GM12891 (cell line): Measurements from ENCODE around the gene RBM20.

Source experiments
- DNase-seq: peaks from one replicate; pipeline ENCODE4 v3.0.0; 2011; ENCODE audit warnings: low spot score; ENCODE audit not compliant: insufficient read length
- FAIRE-seq: peaks from 2 replicates; lab custom pipeline; 2011; peaks lifted over from hg19 to GRCh38; lab: Jason Lieb, UNC
- PAX5 ChIP-seq: IDR thresholded peaks from 2 replicates; pipeline ENCODE4 v1.6.1; 2011; ENCODE audit warnings: low read length, moderate library complexity, mild to moderate bottlenecking; ENCODE audit not compliant: insufficient read depth, severe bottlenecking
- POLR2A ChIP-seq: IDR thresholded peaks from 2 replicates; pipeline ENCODE4 v1.6.1; 2011; ENCODE audit warnings: low read depth, low read length, control low read depth
- POLR2AphosphoS5 ChIP-seq: IDR thresholded peaks from 2 replicates; pipeline ENCODE4 v1.6.1; 2011; ENCODE audit warnings: low read depth, low read length, control low read depth
- POU2F2 ChIP-seq: IDR thresholded peaks from 2 replicates; pipeline ENCODE4 v1.6.1; 2011; ENCODE audit warnings: low read depth, mild to moderate bottlenecking, control low read depth, low read length, moderate library complexity
- SPI1 ChIP-seq: IDR thresholded peaks from 2 replicates; pipeline ENCODE4 v1.6.1; 2011; ENCODE audit warnings: low read depth, low read length, control low read depth
- TAF1 ChIP-seq: IDR thresholded peaks from 2 replicates; pipeline ENCODE4 v1.6.1; 2011; ENCODE audit warnings: low read depth, low read length, control low read depth

Gene RBM20

DNA sequence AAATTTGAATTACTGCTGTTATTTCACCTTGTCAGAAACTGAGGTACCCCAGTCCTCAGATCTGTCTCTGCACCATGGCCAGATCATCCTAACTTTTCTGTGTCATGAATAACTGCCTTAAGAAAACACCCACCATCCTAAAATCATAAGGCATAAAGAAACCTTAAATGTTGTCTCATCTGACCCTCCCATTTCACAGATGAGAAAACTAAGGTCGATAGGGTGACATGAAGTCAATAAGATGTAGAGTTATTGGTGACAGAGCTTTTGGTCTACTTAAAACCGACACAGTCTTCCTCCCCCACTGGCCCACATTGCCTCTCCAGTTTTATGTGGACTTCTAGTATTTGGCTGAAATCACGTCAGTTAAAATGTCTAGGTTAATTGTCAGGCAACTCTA lies 126.1 kb downstream of the RBM20 start:
- TF ChIP-seq SPI1 (no peak), POLR2A (no peak), TAF1 (no peak), POU2F2 (no peak), POLR2AphosphoS5 (no peak), PAX5 (no peak)
- no peak for DNase-seq
- FAIRE-seq = no peak

DNA sequence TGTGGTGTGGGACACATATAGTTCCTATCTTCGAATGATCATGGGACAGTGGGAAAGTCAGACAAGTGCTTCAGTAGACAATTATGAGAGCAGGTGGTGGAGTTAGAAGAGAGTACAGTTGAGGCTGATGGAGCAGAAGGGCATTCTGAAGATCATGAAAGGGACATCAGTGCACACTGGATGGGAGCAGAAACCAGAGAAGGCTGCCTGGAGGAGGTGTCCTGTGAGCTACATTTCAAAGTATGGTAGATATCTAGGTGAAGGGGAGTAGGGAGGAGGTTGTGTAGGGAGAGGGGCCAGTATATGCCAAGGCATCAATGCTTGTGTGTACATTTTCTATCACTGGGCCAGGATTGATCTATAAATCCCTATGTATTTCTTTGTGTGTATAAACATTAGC lies 127.3 kb downstream of the RBM20 start:
- FAIRE-seq (no peak), DNase-seq (no peak)
- TF ChIP-seq POLR2AphosphoS5 = no peak
- no peak for TF ChIP-seq POU2F2
- no peak for TF ChIP-seq PAX5
- TF ChIP-seq SPI1 = no peak
- TF ChIP-seq POLR2A = no peak
- TF ChIP-seq TAF1 = no peak

DNA sequence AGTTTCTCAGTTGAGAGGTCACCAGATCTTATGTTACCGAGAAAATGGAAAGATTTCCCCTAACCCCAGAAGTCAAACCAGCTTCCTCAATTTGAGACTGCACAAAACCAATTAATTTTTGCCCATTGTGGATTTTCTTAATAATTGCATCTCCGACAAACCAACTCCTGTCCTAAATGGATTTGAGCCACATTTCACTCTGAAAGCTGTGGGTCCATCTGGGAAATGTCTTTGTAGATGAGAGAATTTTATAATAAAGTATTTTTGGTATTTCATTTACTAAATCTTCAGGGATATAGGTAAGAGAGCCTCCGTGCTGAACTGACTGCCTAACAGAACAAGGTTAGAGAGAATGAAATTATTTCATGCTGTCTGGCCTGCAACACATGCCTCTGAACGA lies 127.9 kb downstream of the RBM20 start:
- TF ChIP-seq PAX5 (no peak), TAF1 (no peak), SPI1 (no peak), POU2F2 (no peak), POLR2A (no peak), POLR2AphosphoS5 (no peak)
- DNase-seq = no peak
- no peak for FAIRE-seq

DNA sequence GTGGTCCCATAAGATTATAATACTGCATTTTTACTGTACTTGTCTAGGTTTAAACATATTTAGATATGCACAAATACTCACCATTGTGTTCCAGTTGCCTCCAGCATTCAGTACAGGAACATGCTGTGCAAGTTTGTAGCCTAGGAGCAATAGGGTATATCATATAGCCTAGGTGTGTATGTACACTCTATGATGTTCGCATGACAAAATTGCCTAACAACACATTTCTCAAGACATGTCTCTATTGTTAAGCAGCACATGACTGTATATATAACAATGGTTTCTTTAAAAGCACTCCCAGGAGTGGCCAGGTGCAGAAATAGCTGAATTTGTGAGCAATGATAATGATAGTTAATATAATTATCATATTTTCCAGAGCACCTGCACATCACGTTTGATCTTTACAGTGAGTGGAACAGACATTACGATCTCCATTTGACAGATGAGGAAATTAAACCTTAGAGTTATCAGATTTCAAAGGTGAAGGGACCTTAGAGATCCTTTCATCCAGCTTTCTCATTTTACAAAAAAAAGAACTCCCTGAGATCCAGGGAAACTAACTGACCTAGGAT lies 128.4 kb downstream of the RBM20 start:
- TF ChIP-seq SPI1 = no peak
- TF ChIP-seq POU2F2 = no peak
- TF ChIP-seq POLR2A = no peak
- TF ChIP-seq TAF1 = no peak
- TF ChIP-seq POLR2AphosphoS5 = no peak
- TF ChIP-seq PAX5 = no peak
- DNase-seq = no peak
- peak; percentile 69 for FAIRE-seq

DNA sequence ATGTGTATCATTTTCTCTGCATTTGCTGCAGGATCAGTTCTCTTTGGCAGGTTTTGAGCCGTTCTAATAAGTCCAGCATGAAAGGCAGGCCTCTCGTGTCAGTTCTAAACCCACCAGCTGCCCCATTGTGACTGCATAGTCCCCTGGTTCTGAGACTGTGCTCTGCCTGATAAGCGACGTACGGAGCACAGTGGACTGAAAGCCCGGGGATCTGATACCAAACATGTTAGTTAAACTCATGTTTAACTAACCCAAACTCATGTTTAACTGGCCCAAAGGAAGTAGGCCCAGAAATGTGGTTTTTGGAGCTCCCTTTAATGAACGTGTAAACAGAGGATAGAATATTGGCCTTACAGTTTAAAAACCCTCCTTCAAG lies 129.5 kb downstream of the RBM20 start:
- no peak for FAIRE-seq
- TF ChIP-seq SPI1 = no peak
- TF ChIP-seq POLR2AphosphoS5 = no peak
- no peak for TF ChIP-seq POLR2A
- TF ChIP-seq PAX5 = no peak
- DNase-seq = no peak

DNA sequence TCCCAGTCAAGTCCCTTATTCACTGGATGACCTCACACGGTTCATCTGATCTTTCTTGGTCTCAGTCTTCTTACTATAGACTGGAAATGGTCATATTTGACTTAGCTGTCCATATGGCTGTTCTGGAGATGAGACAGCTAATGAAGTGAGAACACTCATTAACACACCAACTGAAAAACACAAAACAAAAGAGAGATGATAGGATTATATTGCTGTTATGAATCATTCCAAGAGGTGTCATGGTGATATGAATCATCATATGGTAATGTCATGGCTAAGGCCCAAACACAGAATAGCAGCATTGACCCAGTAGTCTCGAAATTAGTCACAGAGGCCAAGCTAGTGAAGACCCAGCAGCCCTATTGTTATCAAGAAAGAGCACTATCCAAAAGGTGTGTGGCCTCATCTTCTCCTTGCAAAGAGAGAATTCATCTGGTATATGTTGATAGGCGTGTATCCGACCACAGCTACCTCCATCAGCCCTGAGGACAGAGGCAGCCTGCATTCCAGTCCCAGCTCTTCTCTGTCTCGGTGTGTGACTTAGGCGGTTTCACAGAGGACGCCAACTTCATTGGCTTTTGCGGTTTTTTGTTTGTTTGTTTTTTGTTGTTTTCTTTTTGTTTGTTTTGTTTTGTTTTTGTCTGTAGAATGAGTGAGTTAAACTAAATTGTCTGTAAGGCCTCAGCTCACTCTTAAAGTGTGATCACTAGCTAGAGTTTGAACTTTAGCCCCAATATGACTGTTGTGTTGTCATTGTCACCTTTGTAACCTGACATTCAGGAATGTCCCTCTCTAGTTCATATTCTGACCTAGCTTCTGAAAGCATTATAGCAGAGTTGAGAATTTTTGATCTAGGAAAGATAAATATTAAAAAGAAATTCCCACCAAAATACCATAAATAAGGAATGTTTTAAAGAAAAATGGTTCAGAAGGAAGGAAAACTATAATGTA lies 130.2 kb downstream of the RBM20 start:
- DNase-seq (peak; percentile 46), FAIRE-seq (peak; percentile 90)
- TF ChIP-seq PAX5 = no peak
- TF ChIP-seq POLR2AphosphoS5 = no peak
- no peak for TF ChIP-seq TAF1
- peak; percentile 6; the same call in 1 of the 2 replicates for TF ChIP-seq SPI1
- TF ChIP-seq POLR2A = no peak
- TF ChIP-seq POU2F2 = peak; percentile 96

DNA sequence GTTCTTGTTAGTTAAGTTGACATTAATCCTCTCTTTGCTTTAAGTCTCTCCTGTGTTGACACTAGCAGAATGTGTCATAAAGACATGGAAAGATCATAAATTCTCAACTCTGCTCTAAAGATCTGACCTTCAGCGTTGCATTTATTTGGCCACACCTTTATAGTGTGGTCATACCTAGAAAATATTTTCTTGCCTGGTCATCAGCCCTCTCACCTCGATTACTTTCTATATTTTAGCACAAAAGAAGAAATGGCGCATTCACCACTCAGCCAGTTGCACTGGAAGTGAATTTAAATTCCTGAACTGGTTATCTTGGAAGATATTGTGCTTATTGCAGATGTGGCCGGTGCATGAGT lies 130.9 kb downstream of the RBM20 start:
- DNase-seq = no peak
- FAIRE-seq = no peak
- no peak for TF ChIP-seq POLR2A
- no peak for TF ChIP-seq POU2F2
- TF ChIP-seq PAX5 = no peak
- TF ChIP-seq SPI1 = no peak
- no peak for TF ChIP-seq TAF1
- no peak for TF ChIP-seq POLR2AphosphoS5

DNA sequence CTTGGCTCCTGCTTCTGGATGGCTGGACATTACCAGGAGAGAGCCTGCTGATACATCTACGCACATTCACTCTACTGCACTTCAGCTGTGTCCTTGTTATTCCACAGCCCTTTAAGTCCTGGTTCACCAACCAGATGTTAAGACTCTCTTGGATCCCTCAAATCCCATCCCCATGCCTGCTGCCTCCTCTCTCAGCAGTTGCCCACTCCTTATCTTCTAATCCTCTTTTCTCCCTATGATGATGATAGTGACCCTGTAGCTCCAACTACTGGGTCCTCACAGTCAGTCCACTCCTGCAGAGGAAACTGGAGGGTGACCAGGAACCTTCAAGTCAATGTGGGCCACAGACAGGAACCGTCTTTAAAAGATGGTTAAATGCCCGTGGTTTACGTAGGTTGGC lies 131.3 kb downstream of the RBM20 start:
- TF ChIP-seq SPI1 (no peak), POLR2AphosphoS5 (no peak), POU2F2 (no peak), PAX5 (no peak), TAF1 (no peak), POLR2A (no peak)
- DNase-seq (no peak), FAIRE-seq (no peak)

DNA sequence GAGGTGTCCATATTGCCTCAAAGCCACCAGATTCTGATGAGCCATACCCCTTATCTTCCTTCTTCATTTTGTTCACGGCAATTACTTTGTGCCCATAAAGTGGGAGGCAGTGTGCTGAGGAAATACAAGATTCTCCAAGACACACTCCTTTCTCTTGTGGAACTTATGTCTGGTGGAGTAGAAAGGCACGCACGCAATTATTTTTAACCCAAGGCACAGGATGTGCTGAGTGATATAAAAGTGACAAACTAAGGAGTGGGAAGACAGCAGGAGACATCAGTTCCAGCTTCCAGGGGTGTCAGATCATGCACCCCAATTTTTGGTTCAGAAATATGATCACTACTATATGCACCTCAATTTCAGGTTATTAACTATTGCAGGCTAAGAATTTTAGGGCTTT lies 132.9 kb downstream of the RBM20 start:
- DNase-seq = no peak
- TF ChIP-seq PAX5 (no peak), SPI1 (no peak), TAF1 (no peak), POLR2AphosphoS5 (no peak), POU2F2 (no peak), POLR2A (no peak)
- FAIRE-seq = no peak

DNA sequence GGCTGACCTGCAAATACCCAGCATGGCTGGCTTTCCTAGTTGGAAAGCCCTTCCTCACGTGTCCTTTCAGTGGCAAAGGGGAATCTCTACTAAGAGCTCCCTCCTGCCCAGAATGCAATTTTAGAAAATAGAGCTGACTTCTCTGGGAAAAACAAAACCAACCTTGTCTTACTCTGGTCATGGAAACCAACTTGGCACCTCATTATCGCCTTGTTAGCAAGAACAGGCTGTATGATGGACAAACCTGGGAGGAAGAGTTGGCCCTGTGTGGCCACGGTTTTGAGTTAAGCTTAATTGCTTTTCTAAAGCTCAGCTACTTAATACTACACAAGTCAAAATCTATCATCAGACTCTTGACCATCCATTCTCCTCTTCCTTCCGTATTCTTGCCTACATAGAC lies 133.5 kb downstream of the RBM20 start:
- DNase-seq (no peak), FAIRE-seq (peak; percentile 20)
- TF ChIP-seq SPI1 (no peak), POLR2AphosphoS5 (no peak), TAF1 (no peak), POLR2A (no peak), POU2F2 (no peak), PAX5 (no peak)
